GM12878 (cell line): ENCODE results near the gene WNT3A. TPM values are rescaled to one million over a fixed set of nuclear protein-coding genes. Genes with fewer than 3 reads are reported as not detected.

Experiments
- ATAC-seq: fragments of 200-7000 bp; cut with Tn5 transposase; 3 replicates; pipeline ENCODE4 v1.9.1; 2020; ENCODE audit warnings: mild to moderate bottlenecking, moderate library complexity
- Bru-seq: library from RNA; stranded (reverse); fragments of 400-500 nt; gene quantifications from one replicate; lab custom pipeline; 2021; lab: Mats Ljungman, UMichigan
- BruChase-seq, 2 experiments: library from RNA; stranded (reverse); fragments of 400-500 nt; gene quantifications; one replicate each; lab custom pipeline; 2021; lab: Mats Ljungman, UMichigan
- BruUV-seq: library from RNA; stranded (reverse); fragments of 400-500 nt; replicated peaks from 2 replicates; lab custom pipeline; 2021; lab: Mats Ljungman, UMichigan
- CTCF ChIA-PET: fragments of 300-600 bp; sonication (Branson Sonifier 250); formaldehyde crosslinking; extraction: SDS; loops from one replicate; lab custom pipeline; 2021; ENCODE audit warnings: inconsistent platforms; lab: Yijun Ruan, JAX
- POLR2A ChIA-PET: fragments of 350-600 bp; formaldehyde crosslinking; extraction: SDS; loops from one replicate; lab custom pipeline; 2021; ENCODE audit warnings: inconsistent platforms; lab: Charles Lee
- RAD21 ChIA-PET: fragments of 300-600 bp; sonication (Branson Sonifier 250); formaldehyde crosslinking; loops from one replicate; lab custom pipeline; 2023; ENCODE audit warnings: antibody characterized with exemption; ENCODE audit not compliant: unreplicated experiment; lab: Charles Lee
- SMC1A ChIA-PET: fragments of 300-600 bp; sonication (Branson Sonifier 250); formaldehyde crosslinking; loops from one replicate; lab custom pipeline; 2023; ENCODE audit not compliant: unreplicated experiment, uncharacterized antibody; lab: Charles Lee
- DNase-seq: peaks from one replicate; pipeline ENCODE4 v3.0.0-alpha.2; 2011; ENCODE audit warnings: low read depth, low spot score
- FAIRE-seq: peaks from 3 replicates; lab custom pipeline; 2011; peaks lifted over from hg19 to GRCh38; lab: Jason Lieb, UNC
- H2AFZ ChIP-seq: 2 replicates; pipeline ENCODE4 v1.6.0; 2011; ENCODE audit warnings: low read depth, low read length, control low read depth; ENCODE audit not compliant: control insufficient read depth
- H3K27ac ChIP-seq: 2 replicates; pipeline ENCODE4 v1.5.1; 2011; ENCODE audit warnings: control low read depth; ENCODE audit not compliant: control insufficient read depth, insufficient read depth
- H3K27me3 ChIP-seq, 2 experiments: replicated peaks in 1 of 2; 2 replicates each; pipeline versions ENCODE4 v1.6.0 to v1.6.1; 2011; ENCODE audit warnings: low read length in 1 of 2; ENCODE audit not compliant: control insufficient read depth in 2 of 2, insufficient read depth in 2 of 2
- H3K36me3 ChIP-seq, 2 experiments: 2 replicates each; pipeline ENCODE4 v1.5.1; 2011; ENCODE audit warnings: low read length in 1 of 2; ENCODE audit not compliant: control insufficient read depth in 2 of 2, insufficient read depth in 2 of 2
- H3K4me1 ChIP-seq: 2 replicates; pipeline ENCODE4 v1.6.1; 2011; ENCODE audit warnings: mild to moderate bottlenecking, low read length, moderate library complexity, mixed read lengths; ENCODE audit not compliant: control insufficient read depth, insufficient read depth
- H3K4me2 ChIP-seq: 2 replicates; pipeline ENCODE4 v1.6.0; 2011; ENCODE audit warnings: control low read depth; ENCODE audit not compliant: control insufficient read depth, insufficient read depth
- H3K4me3 ChIP-seq: fragments of 200-600 bp; sonication (generic); 2 replicates; pipeline ENCODE4 v1.5.1; 2016
- H3K79me2 ChIP-seq: 2 replicates; pipeline ENCODE4 v1.6.0; 2011; ENCODE audit warnings: low read length; ENCODE audit not compliant: control insufficient read depth, insufficient read depth
- H3K9ac ChIP-seq: 2 replicates; pipeline ENCODE4 v1.8.0; 2011; ENCODE audit warnings: low read length, control low read depth, mixed read lengths; ENCODE audit not compliant: control insufficient read depth, insufficient read depth
- H3K9me3 ChIP-seq: replicated peaks from 3 replicates; pipeline ENCODE4 v1.5.1; 2011; ENCODE audit warnings: mild to moderate bottlenecking, low read length; ENCODE audit not compliant: control insufficient read depth, insufficient read depth
- H4K20me1 ChIP-seq: 2 replicates; pipeline ENCODE4 v1.6.0; 2011; ENCODE audit not compliant: control insufficient read depth, insufficient read depth
- CEBPB ChIP-seq, 2 experiments: fragments of 150-350 bp in 1 of 2; IDR thresholded peaks; 2 replicates each; pipeline ENCODE4 v1.6.1; 2012 to 2014; ENCODE audit warnings: low read depth in 2 of 2, low read length in 2 of 2, borderline replicate concordance in 1 of 2, inconsistent platforms in 1 of 2
- EP300 ChIP-seq, 2 experiments: fragments of 150-350 bp in 1 of 2; IDR thresholded peaks; 2 replicates each; pipeline ENCODE4 v1.6.1; 2011 to 2012; ENCODE audit warnings: low read depth in 2 of 2, low read length in 2 of 2, borderline replicate concordance in 1 of 2, improper control_type of control experiment in 1 of 2, inconsistent platforms in 1 of 2; ENCODE audit not compliant: control insufficient read depth in 1 of 2
- IRF3 ChIP-seq: fragments of 450-650 bp; IDR thresholded peaks from 2 replicates; pipeline ENCODE4 v1.6.1; 2014; ENCODE audit warnings: mild to moderate bottlenecking
- POLR2AphosphoS2 ChIP-seq: IDR thresholded peaks from 2 replicates; pipeline ENCODE4 v1.6.1; 2011; ENCODE audit warnings: low read depth, mild to moderate bottlenecking, low read length, improper control_type of control experiment, moderate library complexity
- RCOR1 ChIP-seq: conservative IDR thresholded peaks from 2 replicates; pipeline ENCODE4 v1.6.1; 2012; ENCODE audit warnings: low read depth, low read length, improper control_type of control experiment
- TCF3 ChIP-seq: IDR thresholded peaks from 2 replicates; pipeline ENCODE4 v1.6.1; 2012; ENCODE audit warnings: low read depth, mild to moderate bottlenecking, low read length, borderline replicate concordance; ENCODE audit not compliant: insufficient read depth
- ZBTB33 ChIP-seq: fragments of 450-650 bp; IDR thresholded peaks from 2 replicates; pipeline ENCODE4 v1.6.1; 2017; ENCODE audit warnings: mild to moderate bottlenecking
- ZBTB40 ChIP-seq: fragments of 450-650 bp; IDR thresholded peaks from 2 replicates; pipeline ENCODE4 v1.6.1; 2016; ENCODE audit warnings: mild to moderate bottlenecking, moderate library complexity, borderline replicate concordance
- WGBS: methylation state at CpG from one replicate; pipeline ENCODE4 v1.1.6; 2016; ENCODE audit warnings: low lambda C conversion rate; ENCODE audit not compliant: insufficient replicate concordance, insufficient coverage; ENCODE audit errors: missing lambda C conversion rate; 5-methylcytosine and 5-hydroxymethylcytosine counted together
- in situ Hi-C: fragments of 300-500 bp; cut with MboI; formaldehyde crosslinking; loops from 9 replicates; pipeline ENCODE4 v1.14.3; 2018; ENCODE audit warnings: mixed read lengths
- intact Hi-C: fragments of 100-400 bp; cut with micrococcal nuclease; formaldehyde crosslinking; loops from one replicate; pipeline ENCODE4 v1.14.2; 2022; ENCODE audit not compliant: unreplicated experiment
- long read RNA-seq, 2 experiments: library from polyadenylated mRNA; unstranded; transcript quantifications; one replicate each; pipeline ENCODE4 v2.0.0, GENCODE V29; 2019 to 2020
- polyA minus RNA-seq, 3 experiments: library from RNA; depleted of rRNA, polyadenylated mRNA; stranded (reverse); fragments of >200 nt; gene quantifications; 2 replicates each; pipeline ENCODE4 v1.2.3, GENCODE V29; 2011
- polyA plus RNA-seq, 11 experiments: library from polyadenylated mRNA; depleted of rRNA in 4 of 11; unstranded in 6 of 11; stranded (reverse) in 5 of 11; fragments of >200 nt; fragmentation: Nextera tagmentation in 4 of 11; fragmentation: Illumina TruSeq in 1 of 11; extraction: Ambion mirVana in 4 of 11; extraction: Trizol in 1 of 11; gene quantifications; 1 replicate in 1 of 11; 2 replicates in 10 of 11; pipeline versions ENCODE4 v1.2.1 to v1.2.3, GENCODE V29; 2011 to 2016; ENCODE audit warnings: inconsistent platforms in 2 of 11, missing spikeins in 2 of 11, low read depth in 1 of 11
- total RNA-seq, 4 experiments: library from RNA; depleted of rRNA in 3 of 4; stranded (reverse); fragments of >200 nt in 3 of 4; fragmentation: Illumina TruSeq in 1 of 4; extraction: Trizol in 1 of 4; gene quantifications; 2 replicates each; pipeline versions ENCODE4 v1.2.1 to v1.2.3, GENCODE V29; 2013 to 2021

The WNT3A gene
- 0.48 and 0.56 TPM in 2 replicates for total RNA-seq (2013; cell fraction: nucleolus; rRNA removed)
- not detected in 2 replicates for total RNA-seq (2014; rRNA removed)
- total RNA-seq (2014; rRNA removed; fragmentation: Illumina TruSeq; extraction: Trizol) = not detected in 2 replicates
- total RNA-seq (2021) = not detected in 2 replicates
- not detected for polyA plus RNA-seq (2011; ENCODE audit: low read depth)
- polyA plus RNA-seq (2011; rRNA removed) = 0.10 and 0.16 TPM in 2 replicates
- 0.36 and 0.53 TPM in 2 replicates for polyA plus RNA-seq (2011; cell fraction: cytosol; rRNA removed)
- polyA plus RNA-seq (2011; cell fraction: nucleus; rRNA removed) = 0.48 and 0.61 TPM in 2 replicates
- polyA plus RNA-seq (2012) = not detected in 2 replicates
- not detected in 2 replicates for polyA plus RNA-seq (2014; fragmentation: Illumina TruSeq; extraction: Trizol)
- polyA plus RNA-seq (2014; fragmentation: Nextera tagmentation; extraction: Ambion mirVana) = not detected
- polyA plus RNA-seq (2014; rRNA removed) = not detected in 2 replicates
- polyA plus RNA-seq (2016; fragmentation: Nextera tagmentation; extraction: Ambion mirVana) = not detected
- polyA minus RNA-seq (2011; rRNA and poly(A)+ RNA removed) = 0.36 TPM in 1 of 2 replicates, not detected in the other
- not detected in 2 replicates for polyA minus RNA-seq (2011; cell fraction: cytosol; rRNA and poly(A)+ RNA removed)
- 0.48 and 0.77 TPM in 2 replicates for polyA minus RNA-seq (2011; cell fraction: nucleus; rRNA and poly(A)+ RNA removed)
- Bru-seq, nascent RNA = percentile 26 among the genes with signal in this experiment
- BruChase-seq, experiment 1, labeled RNA remaining after a 6-hour chase = percentile 21 among the genes with signal in this experiment
- BruChase-seq, experiment 2, labeled RNA remaining after a 2-hour chase = percentile 19 among the genes with signal in this experiment
- long read RNA-seq, experiment 1 = 0 reads
- long read RNA-seq, experiment 2 = 0 reads

- no CpG with 5 or more reads among the region's 48 CpGs for WGBS
- Histone ChIP-seq H3K9me3 (no peaks in the 10 kb centered on the region), H3K36me3 (no peaks in the 10 kb centered on the region), H3K9ac (no peak within 1 kb of the TSS), H3K4me2 (no peak within 1 kb of the TSS), H3K79me2 (no peaks in the 10 kb centered on the region), H4K20me1 (no peaks in the 10 kb centered on the region), H3K27ac (no peak within 1 kb of the TSS), H2AFZ (no peak within 1 kb of the TSS), H3K27me3 (peaks cover 2 to 22% of the 10 kb centered on the region in 2 experiments), H3K4me3 (no peak within 1 kb of the TSS), H3K4me1 (peaks cover 9% of the 10 kb centered on the region)
- CTCF ChIA-PET = no interaction called here
- in situ Hi-C loops = no loop called here
- ATAC-seq (no peak), FAIRE-seq (no peak), DNase-seq (no peak)
- intact Hi-C loops = no loop called here
- SMC1A ChIA-PET = interaction anchor here (1.1 kb wide), 1 partner anchor 28 kb away, joined by 3 read pairs; no protein-coding TSS in a partner anchor
- TF ChIP-seq POLR2AphosphoS2 (no peak), ZBTB33 (no peak), ZBTB40 (no peak), IRF3 (no peak), CEBPB (IDR thresholded peaks at IDR 0.05; ENCODE audit: borderline replicate concordance in 1 of 2, low read depth in 2 of 2, low read length in 2 of 2) (no peak), RCOR1 (no peak), EP300 (IDR thresholded peaks at IDR 0.05; ENCODE audit: borderline replicate concordance in 1 of 2, control insufficient read depth in 1 of 2, low read depth in 2 of 2, low read length in 2 of 2) (no peak), TCF3 (no peak)
- BruUV-seq = no TSS peak
- POLR2A ChIA-PET = no interaction called here
- RAD21 ChIA-PET = no interaction called here
Measured at GRCh38 chr1:228006786-228007048, at the start of gene WNT3A. Gene WNT3A (plus strand): TSS chr1:228006998. CDS start chr1:228007129, 131 bp downstream.
